Large intestine (tissue), 3 donors: Measurements from ENCODE around the gene IFRD1. TPM values are rescaled to one million over a fixed set of nuclear protein-coding genes. Genes with fewer than 3 reads are reported as not detected.
"Not testable (repeated sequence)": the region's sequence is repeated elsewhere in the genome, so short reads cannot be mapped to it uniquely, and the experiment has no call there.

Experiments
- DNase-seq, 2 donors: peaks; one replicate each; pipeline versions ENCODE4 v3.0.0 to v3.0.0-alpha.2; 2013
- H3K27ac ChIP-seq: one replicate; pipeline ENCODE4 v1.5.1; 2013; ENCODE audit warnings: low read length
- H3K27me3 ChIP-seq: 2 replicates; pipeline ENCODE4 v1.6.1; 2013; ENCODE audit warnings: low read length; ENCODE audit not compliant: control insufficient read depth, insufficient read depth
- H3K36me3 ChIP-seq: 2 replicates; pipeline ENCODE4 v1.6.1; 2013; ENCODE audit warnings: low read length; ENCODE audit not compliant: control insufficient read depth, insufficient read depth
- H3K4me1 ChIP-seq: one replicate; pipeline ENCODE4 v1.6.1; 2013; ENCODE audit warnings: low read length; ENCODE audit not compliant: control insufficient read depth, insufficient read depth
- H3K4me3 ChIP-seq: one replicate; pipeline ENCODE4 v1.5.1; 2013; ENCODE audit warnings: low read length
- H3K9me3 ChIP-seq: one replicate; pipeline ENCODE4 v1.6.1; 2013; ENCODE audit warnings: mild to moderate bottlenecking, low read depth, low read length, moderate library complexity; ENCODE audit not compliant: control insufficient read depth
- WGBS: methylation state at CpG from one replicate; pipeline ENCODE4 v1.1.5; 2013; ENCODE audit warnings: low lambda C conversion rate; ENCODE audit not compliant: insufficient coverage; 5-methylcytosine and 5-hydroxymethylcytosine counted together
- polyA plus RNA-seq: library from polyadenylated mRNA; unstranded; fragments of 120-200 nt; gene quantifications from one replicate; pipeline ENCODE4 v1.2.1, GENCODE V29; 2013

IFRD1 gene
- polyA plus RNA-seq, 1 donor: 51.0 TPM

GRCh38 chr7:112511451-112512202, 61.4 kb downstream of the IFRD1 start:
- Histone ChIP-seq H3K9me3 (no peaks in the 10 kb centered on the region), H3K27me3 (no peaks in the 10 kb centered on the region), H3K4me3 (no peak overlapping the region), H3K4me1 (no peaks in the 10 kb centered on the region), H3K27ac (no peak overlapping the region), H3K36me3 (no peaks in the 10 kb centered on the region)
- no peak for DNase-seq
- 80% methylated on average over 1 of the region's 6 CpGs for WGBS

- no peak for DNase-seq
- Histone ChIP-seq H3K4me1 (no peaks in the 10 kb centered on the region), H3K9me3 (no peaks in the 10 kb centered on the region), H3K27ac (no peak overlapping the region), H3K27me3 (no peaks in the 10 kb centered on the region), H3K36me3 (no peaks in the 10 kb centered on the region), H3K4me3 (no peak overlapping the region)
- WGBS: no CpG with 5 or more reads among the region's 5 CpGs
These were observed 62.4 kb downstream of the IFRD1 start for GRCh38 chr7:112512451-112513210.

GRCh38 chr7:112515989-112516388, 65.7 kb downstream of the IFRD1 start:
- no peak for DNase-seq
- Histone ChIP-seq H3K4me1 (no peaks in the 10 kb centered on the region), H3K27ac (no peak overlapping the region), H3K27me3 (no peaks in the 10 kb centered on the region), H3K36me3 (no peaks in the 10 kb centered on the region), H3K9me3 (no peaks in the 10 kb centered on the region), H3K4me3 (no peak overlapping the region)
- no CpG with 5 or more reads among the region's 5 CpGs for WGBS

GRCh38 chr7:112516418-112516817, 66.2 kb downstream of the IFRD1 start:
- no CpG with 5 or more reads among the region's 5 CpGs for WGBS
- H3K27ac ChIP-seq, H3K36me3 ChIP-seq, H3K9me3 ChIP-seq, DNase-seq, H3K27me3 ChIP-seq, H3K4me1 ChIP-seq, H3K4me3 ChIP-seq: not testable (repeated sequence)

DNA sequence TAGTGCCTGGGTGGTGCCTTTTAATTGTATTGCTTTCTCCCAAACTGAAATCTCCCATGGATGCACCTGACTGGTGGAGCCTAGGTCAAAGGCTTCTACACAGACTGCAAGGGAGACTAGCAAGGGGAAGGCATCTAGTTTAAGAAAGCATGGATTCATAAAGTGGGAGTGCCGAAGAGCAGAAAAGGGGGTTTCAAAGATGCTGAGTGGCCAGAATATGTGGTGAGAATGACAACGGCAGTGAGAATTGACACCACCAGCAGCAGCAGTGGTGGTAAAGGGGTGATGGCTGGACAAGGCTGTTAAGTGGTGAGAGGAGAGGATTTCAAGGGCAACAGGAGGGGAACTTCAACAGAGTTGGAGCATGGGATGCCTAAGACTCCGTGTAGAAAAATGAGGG, 67.2 kb downstream of the IFRD1 start:
- Histone ChIP-seq H3K4me3 (no peak overlapping the region), H3K9me3 (no peaks in the 10 kb centered on the region), H3K27ac (no peak overlapping the region), H3K27me3 (no peaks in the 10 kb centered on the region), H3K36me3 (no peaks in the 10 kb centered on the region), H3K4me1 (no peaks in the 10 kb centered on the region)
- WGBS: no CpG with 5 or more reads among the region's 3 CpGs
- DNase-seq: no peak

GRCh38 chr7:112520787-112521186, 70.5 kb downstream of the IFRD1 start:
- Histone ChIP-seq H3K9me3 (no peaks in the 10 kb centered on the region), H3K4me3 (no peak overlapping the region), H3K27me3 (no peaks in the 10 kb centered on the region), H3K4me1 (no peaks in the 10 kb centered on the region), H3K36me3 (no peaks in the 10 kb centered on the region), H3K27ac (no peak overlapping the region)
- DNase-seq: no peak
- 82% methylated on average over 4 of the region's 6 CpGs for WGBS

GRCh38 chr7:112521942-112522341, 71.7 kb downstream of the IFRD1 start:
- Histone ChIP-seq H3K27me3 (no peaks in the 10 kb centered on the region), H3K27ac (no peak overlapping the region), H3K36me3 (no peaks in the 10 kb centered on the region), H3K4me1 (no peaks in the 10 kb centered on the region), H3K4me3 (no peak overlapping the region), H3K9me3 (no peaks in the 10 kb centered on the region)
- DNase-seq: no peak
- WGBS: no CpG with 5 or more reads among the region's 3 CpGs

DNA sequence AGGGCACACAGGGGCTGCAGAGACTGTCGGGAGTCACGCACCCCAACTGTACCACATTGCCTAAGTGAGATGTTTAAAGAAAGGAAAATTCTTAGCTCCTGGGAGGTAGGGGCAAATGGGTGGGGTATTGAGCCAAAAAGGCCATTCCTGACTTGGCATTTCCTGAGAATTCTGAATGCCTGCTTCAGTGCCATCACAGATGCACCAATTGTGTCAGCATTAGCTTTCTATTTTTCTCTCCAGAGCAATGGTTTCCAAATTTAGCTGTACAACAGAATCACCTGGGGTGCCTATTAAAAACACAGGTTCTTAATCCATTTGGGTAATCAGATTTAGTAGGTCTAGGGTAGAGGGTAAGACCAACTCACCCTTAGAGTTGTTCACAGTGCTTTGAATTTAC, 73.6 kb downstream of the IFRD1 start:
- no peaks in the 10 kb centered on the region for H3K4me1 ChIP-seq
- no peaks in the 10 kb centered on the region for H3K36me3 ChIP-seq
- no peak overlapping the region for H3K4me3 ChIP-seq
- H3K27ac ChIP-seq: no peak overlapping the region
- no peaks in the 10 kb centered on the region for H3K9me3 ChIP-seq
- H3K27me3 ChIP-seq: no peaks in the 10 kb centered on the region
- no CpG with 5 or more reads among the region's 2 CpGs for WGBS
- DNase-seq: no peak

Other genes with a start within 250 kb of the IFRD1 start
- gene DOCK4, start 244.1 kb upstream of the IFRD1 start, polyA plus RNA-seq: 8.1 TPM
- 27.4 TPM for gene ZNF277, start 243.8 kb upstream of the IFRD1 start, polyA plus RNA-seq
- gene LSMEM1, start 30.5 kb downstream of the IFRD1 start, polyA plus RNA-seq: 2.1 TPM